ENCODE data around the gene TBCD. TPM values are rescaled to one million over a fixed set of nuclear protein-coding genes. Genes with fewer than 3 reads are reported as not detected.

TBCD gene
- total RNA-seq, 2 donors from 2014 or later: 66.5 to 166 TPM

- H3K36me3 Mint-ChIP-seq: no peaks in the 10 kb centered on the region
- no peak overlapping the region for H3K27ac Mint-ChIP-seq
- ATAC-seq: no peak
Observed at GRCh38 chr17:82920150-82920549, 168.3 kb downstream of the TBCD start.

GRCh38 chr17:82920715-82921114, 168.8 kb downstream of the TBCD start:
- ATAC-seq (no peak), DNase-seq (ENCODE audit: low spot score) (no peak)
- Mint-ChIP-seq H3K36me3 (no peaks in the 10 kb centered on the region), H3K4me3 (no peak overlapping the region), H3K27me3 (no peaks in the 10 kb centered on the region), H3K4me1 (ENCODE audit: low read depth in 2 of 2) (peaks cover 5% of the 10 kb centered on the region in 2 donors), H3K27ac (no peak overlapping the region), H3K9me3 (no peaks in the 10 kb centered on the region)

More at GRCh38 chr17:82920150-82920549, 168.3 kb downstream of the TBCD start:
- Mint-ChIP-seq H3K9me3 (no peaks in the 10 kb centered on the region), H3K4me3 (no peak overlapping the region), H3K27me3 (no peaks in the 10 kb centered on the region), H3K4me1 (ENCODE audit: low read depth in 2 of 2) (peaks cover 5% of the 10 kb centered on the region in 2 donors)
- DNase-seq (ENCODE audit: low spot score): no peak

- ATAC-seq: no peak
- Mint-ChIP-seq H3K27ac (no peak overlapping the region), H3K36me3 (no peaks in the 10 kb centered on the region), H3K4me3 (no peak overlapping the region), H3K27me3 (no peaks in the 10 kb centered on the region), H3K4me1 (ENCODE audit: low read depth in 2 of 2) (peaks cover 5% of the 10 kb centered on the region in 2 donors), H3K9me3 (no peaks in the 10 kb centered on the region)
- DNase-seq (ENCODE audit: low spot score): no peak
Observed at GRCh38 chr17:82921426-82921825, 169.6 kb downstream of the TBCD start.

GRCh38 chr17:82922646-82923045, 170.8 kb downstream of the TBCD start:
- H3K4me1 Mint-ChIP-seq (ENCODE audit: low read depth in 2 of 2): peaks cover 5% of the 10 kb centered on the region in 2 donors
- ATAC-seq (peak in 1 of 2 donors; percentile 24), DNase-seq (ENCODE audit: low spot score) (no peak)
- no peaks in the 10 kb centered on the region for H3K9me3 Mint-ChIP-seq
- no peak overlapping the region for H3K4me3 Mint-ChIP-seq
- H3K27me3 Mint-ChIP-seq: no peaks in the 10 kb centered on the region
- H3K27ac Mint-ChIP-seq: no peak overlapping the region
- no peaks in the 10 kb centered on the region for H3K36me3 Mint-ChIP-seq

GRCh38 chr17:82923366-82924113, 171.7 kb downstream of the TBCD start:
- Mint-ChIP-seq H3K9me3 (no peaks in the 10 kb centered on the region), H3K27ac (no peak overlapping the region), H3K36me3 (no peaks in the 10 kb centered on the region), H3K27me3 (no peaks in the 10 kb centered on the region), H3K4me3 (no peak overlapping the region), H3K4me1 (ENCODE audit: low read depth in 2 of 2) (peaks cover 5% of the 10 kb centered on the region in 2 donors)
- ATAC-seq (no peak), DNase-seq (ENCODE audit: low spot score) (no peak)

GRCh38 chr17:82924214-82924613, 172.3 kb downstream of the TBCD start:
- Mint-ChIP-seq H3K36me3 (no peaks in the 10 kb centered on the region), H3K9me3 (no peaks in the 10 kb centered on the region), H3K27ac (no peak overlapping the region), H3K27me3 (no peaks in the 10 kb centered on the region), H3K4me1 (ENCODE audit: low read depth in 2 of 2) (peaks cover 5% of the 10 kb centered on the region in 2 donors), H3K4me3 (no peak overlapping the region)
- ATAC-seq (no peak), DNase-seq (ENCODE audit: low spot score) (no peak)

GRCh38 chr17:82924812-82925211, 172.9 kb downstream of the TBCD start:
- no peak overlapping the region for H3K4me3 Mint-ChIP-seq
- H3K9me3 Mint-ChIP-seq: no peaks in the 10 kb centered on the region
- H3K4me1 Mint-ChIP-seq (ENCODE audit: low read depth in 2 of 2): peaks cover 5% of the 10 kb centered on the region in 2 donors
- DNase-seq (ENCODE audit: low spot score): no peak
- no peaks in the 10 kb centered on the region for H3K36me3 Mint-ChIP-seq
- H3K27me3 Mint-ChIP-seq: no peaks in the 10 kb centered on the region
- no peak for ATAC-seq
- no peak overlapping the region for H3K27ac Mint-ChIP-seq

- Mint-ChIP-seq H3K27me3 (no peaks in the 10 kb centered on the region), H3K27ac (no peak overlapping the region), H3K9me3 (no peaks in the 10 kb centered on the region), H3K36me3 (no peaks in the 10 kb centered on the region), H3K4me3 (no peak overlapping the region), H3K4me1 (ENCODE audit: low read depth in 2 of 2) (peaks cover 5% of the 10 kb centered on the region in 2 donors)
- ATAC-seq: no peak
- DNase-seq (ENCODE audit: low spot score): no peak
Observed at GRCh38 chr17:82925336-82925735, 173.5 kb downstream of the TBCD start.

- Mint-ChIP-seq H3K27me3 (no peaks in the 10 kb centered on the region), H3K27ac (no peak overlapping the region), H3K4me1 (ENCODE audit: low read depth in 2 of 2) (peaks cover 5% of the 10 kb centered on the region in 2 donors), H3K9me3 (no peaks in the 10 kb centered on the region), H3K4me3 (no peak overlapping the region), H3K36me3 (no peaks in the 10 kb centered on the region)
- ATAC-seq: no peak
- DNase-seq (ENCODE audit: low spot score): no peak
Observed at GRCh38 chr17:82926081-82926480, 174.2 kb downstream of the TBCD start.

- Mint-ChIP-seq H3K27ac (no peak overlapping the region), H3K27me3 (no peaks in the 10 kb centered on the region), H3K9me3 (no peaks in the 10 kb centered on the region), H3K4me1 (ENCODE audit: low read depth in 2 of 2) (peaks cover 5% of the 10 kb centered on the region in 2 donors), H3K4me3 (no peak overlapping the region), H3K36me3 (no peaks in the 10 kb centered on the region)
- no peak for ATAC-seq
- DNase-seq (ENCODE audit: low spot score): peak; percentile 23
Observed at GRCh38 chr17:82926716-82927115, 174.9 kb downstream of the TBCD start.

GRCh38 chr17:82927311-82927660, 175.4 kb downstream of the TBCD start:
- DNase-seq (ENCODE audit: low spot score): no peak

GRCh38 chr17:82927661-82928601, 176.1 kb downstream of the TBCD start:
- no peak overlapping the region for H3K4me3 Mint-ChIP-seq
- H3K36me3 Mint-ChIP-seq: no peaks in the 10 kb centered on the region
- no peaks in the 10 kb centered on the region for H3K9me3 Mint-ChIP-seq
- DNase-seq (ENCODE audit: low spot score) (peak; percentile 55), ATAC-seq (no peak)
- no peak overlapping the region for H3K27ac Mint-ChIP-seq
- no peaks in the 10 kb centered on the region for H3K27me3 Mint-ChIP-seq
- peaks cover 3 to 7% of the 10 kb centered on the region in 2 donors for H3K4me1 Mint-ChIP-seq (ENCODE audit: low read depth in 2 of 2)

More at GRCh38 chr17:82927311-82927660, 175.4 kb downstream of the TBCD start:
- Mint-ChIP-seq H3K4me1 (ENCODE audit: low read depth in 2 of 2) (peaks cover 5 to 6% of the 10 kb centered on the region in 2 donors), H3K9me3 (no peaks in the 10 kb centered on the region), H3K27me3 (no peaks in the 10 kb centered on the region), H3K4me3 (no peak overlapping the region), H3K27ac (no peak overlapping the region), H3K36me3 (no peaks in the 10 kb centered on the region)
- no peak for ATAC-seq

GRCh38 chr17:82929011-82929622, 177.3 kb downstream of the TBCD start:
- Mint-ChIP-seq H3K27ac (no peak overlapping the region), H3K4me3 (no peak overlapping the region), H3K36me3 (no peaks in the 10 kb centered on the region)

GRCh38 chr17:82929676-82930042, 177.8 kb downstream of the TBCD start:
- DNase-seq (ENCODE audit: low spot score): no peak
- Mint-ChIP-seq H3K36me3 (no peaks in the 10 kb centered on the region), H3K4me1 (ENCODE audit: low read depth in 2 of 2) (peaks cover 0 to 4% of the 10 kb centered on the region in 2 donors), H3K4me3 (no peak overlapping the region), H3K27me3 (no peaks in the 10 kb centered on the region), H3K27ac (no peak overlapping the region), H3K9me3 (no peaks in the 10 kb centered on the region)
- ATAC-seq: no peak

More at GRCh38 chr17:82929011-82929622, 177.3 kb downstream of the TBCD start:
- Mint-ChIP-seq H3K9me3 (no peaks in the 10 kb centered on the region), H3K27me3 (no peaks in the 10 kb centered on the region), H3K4me1 (ENCODE audit: low read depth in 2 of 2) (peaks cover 0 to 4% of the 10 kb centered on the region in 2 donors)
- ATAC-seq: no peak
- peak; percentile 46 for DNase-seq (ENCODE audit: low spot score)

Data from natural killer cell treated with Interleukin-12 subunit alpha and Interleukin-12 subunit beta and Interleukin-15 and Interleukin-18, amount 100 ng/mL, for 72 hours (primary cell).